HL-60 (cell line): ENCODE results near the gene SPIRE2.

Experiments
- DNase-seq, 2 experiments: peaks; one replicate each; pipeline ENCODE4 v3.0.0-alpha.2; 2010 to 2020; ENCODE audit warnings: low read depth in 1 of 2, low spot score in 1 of 2
- H3K27ac ChIP-seq: fragments of 250-450 bp; sonication (Bioruptor Pico); replicated peaks from 2 replicates; pipeline ENCODE4 v1.5.1; 2020; ENCODE audit warnings: mild to moderate bottlenecking, moderate library complexity
- H3K27me3 ChIP-seq: fragments of 250-450 bp; sonication (Bioruptor Pico); 2 replicates; pipeline ENCODE4 v1.5.1; 2021; ENCODE audit warnings: mild to moderate bottlenecking, moderate library complexity; ENCODE audit not compliant: insufficient read depth, poor library complexity, severe bottlenecking
- H3K4me3 ChIP-seq: replicated peaks from 2 replicates; pipeline ENCODE4 v1.5.1; 2011; ENCODE audit warnings: mild to moderate bottlenecking, control low read depth, low read length; ENCODE audit not compliant: insufficient read depth
- CTCF ChIP-seq: IDR thresholded peaks from one replicate; pipeline ENCODE4 v1.5.1; 2011; ENCODE audit warnings: low read length, control low read depth, inconsistent platforms; ENCODE audit not compliant: insufficient read depth
- GABPA ChIP-seq: IDR thresholded peaks from 2 replicates; pipeline ENCODE4 v1.6.1; 2012; ENCODE audit warnings: low read depth
- POLR2AphosphoS5 ChIP-seq: IDR thresholded peaks from 2 replicates; pipeline ENCODE4 v1.6.1; 2012; ENCODE audit warnings: low read depth
- REST ChIP-seq: IDR thresholded peaks from 2 replicates; pipeline ENCODE4 v1.6.1; 2012; ENCODE audit warnings: low read depth; ENCODE audit not compliant: insufficient replicate concordance
- SPI1 ChIP-seq: IDR thresholded peaks from 2 replicates; pipeline ENCODE4 v1.6.1; 2012; ENCODE audit warnings: low read depth, mild to moderate bottlenecking, borderline replicate concordance

The SPIRE2 gene

GRCh38 chr16:89881368-89881730 is 53.1 kb downstream of the SPIRE2 start:
- no peak overlapping the region for H3K27ac ChIP-seq
- TF ChIP-seq SPI1 (no peak), REST (no peak), CTCF (no peak), POLR2AphosphoS5 (no peak), GABPA (no peak)
- no peak for DNase-seq

GRCh38 chr16:89883346-89884040 is 55.2 kb downstream of the SPIRE2 start:
- TF ChIP-seq SPI1, result no peak
- TF ChIP-seq REST, result no peak
- TF ChIP-seq CTCF, result no peak
- no peak for TF ChIP-seq POLR2AphosphoS5
- no peak for TF ChIP-seq GABPA
- Histone ChIP-seq H3K27me3 (no peaks in the 10 kb centered on the region), H3K27ac (no peak overlapping the region), H3K4me3 (no peak overlapping the region)
- DNase-seq, result no peak

More at GRCh38 chr16:89881368-89881730, 53.1 kb downstream of the SPIRE2 start:
- no peaks in the 10 kb centered on the region for H3K27me3 ChIP-seq
- H3K4me3 ChIP-seq, result no peak overlapping the region

- DNase-seq, result no peak
- TF ChIP-seq POLR2AphosphoS5 (no peak), CTCF (no peak)
- H3K27ac ChIP-seq, result no peak overlapping the region
- H3K27me3 ChIP-seq, result no peaks in the 10 kb centered on the region
- H3K4me3 ChIP-seq, result no peak overlapping the region
Observed at GRCh38 chr16:89884041-89884421, 55.8 kb downstream of the SPIRE2 start.

GRCh38 chr16:89887243-89887642 is 59.0 kb downstream of the SPIRE2 start:
- DNase-seq, result no peak
- no peak for TF ChIP-seq CTCF
- TF ChIP-seq SPI1, result no peak
- Histone ChIP-seq H3K27ac (no peak overlapping the region), H3K4me3 (no peak overlapping the region), H3K27me3 (no peaks in the 10 kb centered on the region)
